ENCODE results near the gene NKX2-4.

The NKX2-4 gene

DNA sequence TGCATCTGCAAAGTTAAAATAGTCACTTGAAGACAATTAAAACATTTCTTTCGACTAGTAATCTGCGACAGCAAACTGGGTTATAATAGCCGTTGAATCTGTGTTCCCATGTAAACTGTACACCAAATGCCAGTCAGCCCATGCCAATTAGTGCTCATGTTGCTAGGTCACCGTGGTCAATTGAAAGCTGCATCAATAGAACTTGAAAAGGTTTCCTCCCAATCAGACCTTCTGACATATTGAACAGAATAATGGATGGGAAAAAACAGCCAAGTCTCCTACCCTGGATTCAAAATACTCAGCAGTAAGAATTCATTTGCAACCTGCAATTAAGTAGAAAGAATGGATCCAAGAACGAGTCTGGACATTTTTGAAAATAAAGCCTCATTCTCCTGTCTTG is 11.2 kb downstream of the NKX2-4 start:
- TF ChIP-seq, protein P1, sequence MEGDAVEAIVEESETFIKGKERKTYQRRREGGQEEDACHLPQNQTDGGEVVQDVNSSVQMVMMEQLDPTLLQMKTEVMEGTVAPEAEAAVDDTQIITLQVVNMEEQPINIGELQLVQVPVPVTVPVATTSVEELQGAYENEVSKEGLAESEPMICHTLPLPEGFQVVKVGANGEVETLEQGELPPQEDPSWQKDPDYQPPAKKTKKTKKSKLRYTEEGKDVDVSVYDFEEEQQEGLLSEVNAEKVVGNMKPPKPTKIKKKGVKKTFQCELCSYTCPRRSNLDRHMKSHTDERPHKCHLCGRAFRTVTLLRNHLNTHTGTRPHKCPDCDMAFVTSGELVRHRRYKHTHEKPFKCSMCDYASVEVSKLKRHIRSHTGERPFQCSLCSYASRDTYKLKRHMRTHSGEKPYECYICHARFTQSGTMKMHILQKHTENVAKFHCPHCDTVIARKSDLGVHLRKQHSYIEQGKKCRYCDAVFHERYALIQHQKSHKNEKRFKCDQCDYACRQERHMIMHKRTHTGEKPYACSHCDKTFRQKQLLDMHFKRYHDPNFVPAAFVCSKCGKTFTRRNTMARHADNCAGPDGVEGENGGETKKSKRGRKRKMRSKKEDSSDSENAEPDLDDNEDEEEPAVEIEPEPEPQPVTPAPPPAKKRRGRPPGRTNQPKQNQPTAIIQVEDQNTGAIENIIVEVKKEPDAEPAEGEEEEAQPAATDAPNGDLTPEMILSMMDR (IDR thresholded peaks at IDR 0.05), result no peak
- Histone ChIP-seq H3K4me3 (ENCODE audit: low read depth in 1 of 2, low read length in 1 of 2) (no peak overlapping the region), H3K4me1 (ENCODE audit: control insufficient read depth in 1 of 2, insufficient read depth in 1 of 2, low read depth in 1 of 2, low read length in 1 of 2) (no peaks in the 10 kb centered on the region), H3K27ac (no peak overlapping the region), H3K36me3 (peaks cover 93% of the 10 kb centered on the region), H3K27me3 (peaks cover 12% of the 10 kb centered on the region), H3K9me3 (no peaks in the 10 kb centered on the region)

DNA sequence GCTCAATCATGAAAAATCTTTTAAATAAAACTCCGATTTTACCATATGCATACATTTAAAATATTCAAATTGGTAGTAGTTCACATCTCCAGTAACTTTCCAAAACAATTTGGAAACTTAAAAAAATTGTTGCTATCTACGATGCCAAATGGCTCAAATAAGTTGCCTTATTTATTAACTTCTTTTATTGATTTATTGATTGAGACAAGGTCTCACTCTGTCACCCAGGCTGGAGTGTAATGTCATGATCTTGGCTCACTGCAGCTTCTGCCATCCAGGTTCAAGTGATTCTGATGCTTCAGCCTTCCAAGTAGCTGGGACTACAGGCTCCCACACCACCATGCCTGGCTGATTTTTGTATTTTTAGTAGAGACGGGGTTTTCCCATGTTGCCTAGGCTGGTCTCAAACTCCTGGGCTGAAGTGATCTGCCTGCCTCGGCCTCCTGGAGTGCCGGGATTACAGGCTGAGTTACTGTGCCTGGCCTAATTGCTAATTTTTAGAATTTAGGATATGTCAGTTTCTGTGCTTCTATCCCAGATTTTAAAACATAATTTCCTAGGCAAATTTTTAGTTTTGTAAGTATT is 12.9 kb downstream of the NKX2-4 start:
- TF ChIP-seq, protein P1 (IDR thresholded peaks at IDR 0.05), result no peak
- Histone ChIP-seq H3K4me1 (ENCODE audit: control insufficient read depth in 1 of 2, insufficient read depth in 1 of 2, low read depth in 1 of 2, low read length in 1 of 2) (no peaks in the 10 kb centered on the region), H3K4me3 (ENCODE audit: low read depth in 1 of 2, low read length in 1 of 2) (no peak overlapping the region), H3K9me3 (no peaks in the 10 kb centered on the region), H3K27ac (no peak overlapping the region), H3K36me3 (peaks cover 88% of the 10 kb centered on the region), H3K27me3 (no peaks in the 10 kb centered on the region)

DNA sequence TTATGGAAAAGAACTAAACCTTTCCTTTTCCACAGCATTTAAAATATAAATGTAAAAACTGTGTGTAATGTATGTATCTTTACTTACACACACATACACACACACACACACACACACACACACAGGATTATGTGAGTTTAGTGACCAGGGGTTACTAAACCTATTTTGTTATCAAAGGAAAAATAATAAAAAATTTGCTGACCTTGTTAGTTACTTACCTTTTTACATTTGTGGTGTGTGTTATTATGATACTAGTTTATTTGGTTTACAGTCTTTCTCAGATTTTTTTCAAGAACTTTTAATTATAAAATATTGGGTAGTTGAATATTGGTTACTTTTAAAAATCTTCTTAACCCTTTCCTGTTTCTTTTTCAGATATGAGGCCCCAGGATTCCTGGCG is 15.7 kb downstream of the NKX2-4 start:
- H3K27me3 ChIP-seq, result no peaks in the 10 kb centered on the region
- no peak overlapping the region for H3K27ac ChIP-seq
- TF ChIP-seq, protein P1 (IDR thresholded peaks at IDR 0.05), result no peak
- peaks cover 74% of the 10 kb centered on the region for H3K36me3 ChIP-seq
- no peaks in the 10 kb centered on the region for H3K4me1 ChIP-seq (ENCODE audit: control insufficient read depth in 1 of 2, insufficient read depth in 1 of 2, low read depth in 1 of 2, low read length in 1 of 2)
- no peaks in the 10 kb centered on the region for H3K9me3 ChIP-seq
- H3K4me3 ChIP-seq (ENCODE audit: low read depth in 1 of 2, low read length in 1 of 2), result no peak overlapping the region

DNA sequence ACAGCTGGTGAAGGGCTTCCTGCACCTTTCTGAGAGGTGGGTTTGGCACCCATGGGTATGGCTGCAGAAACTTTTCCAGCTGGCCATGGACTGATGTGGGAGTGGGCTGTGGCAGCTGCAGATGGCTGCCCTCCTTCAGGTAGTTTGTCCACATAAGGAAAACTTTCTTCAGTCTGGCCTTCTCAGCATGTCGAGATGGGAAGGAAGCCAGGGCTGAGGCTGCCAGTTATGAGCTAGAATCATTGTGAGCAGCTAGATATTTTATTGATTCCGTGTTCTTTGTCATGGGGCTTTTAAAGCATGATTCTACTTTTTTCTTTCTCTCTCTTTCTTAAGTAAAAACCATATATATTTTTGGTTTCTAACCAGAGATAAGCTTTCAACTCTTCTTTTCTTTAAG is 16.6 kb downstream of the NKX2-4 start:
- Histone ChIP-seq H3K4me1 (ENCODE audit: control insufficient read depth in 1 of 2, insufficient read depth in 1 of 2, low read depth in 1 of 2, low read length in 1 of 2) (no peaks in the 10 kb centered on the region), H3K27ac (no peak overlapping the region), H3K36me3 (peaks cover 68% of the 10 kb centered on the region), H3K9me3 (no peaks in the 10 kb centered on the region), H3K27me3 (no peaks in the 10 kb centered on the region), H3K4me3 (ENCODE audit: low read depth in 1 of 2, low read length in 1 of 2) (no peak overlapping the region)
- TF ChIP-seq, protein P1 (IDR thresholded peaks at IDR 0.05), result no peak

DNA sequence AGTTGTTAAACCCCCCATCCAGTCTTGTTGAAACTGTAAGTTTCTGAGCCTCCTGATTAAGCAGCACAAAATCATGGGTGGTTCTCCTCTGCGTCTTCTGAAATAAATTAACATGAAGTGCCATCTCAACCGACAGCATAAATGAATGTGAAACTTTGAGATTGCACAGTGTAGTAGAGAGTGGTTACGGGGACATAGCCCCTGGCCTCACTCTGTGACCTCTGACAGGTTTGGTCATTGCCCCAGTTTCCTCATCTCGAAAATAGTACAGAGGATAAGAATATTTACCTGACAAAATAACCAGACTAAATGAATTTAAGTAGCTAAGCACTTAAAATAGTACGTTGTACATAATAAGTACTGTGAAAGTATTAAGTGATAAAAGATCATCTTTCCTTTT is 19.1 kb downstream of the NKX2-4 start:
- H3K27ac ChIP-seq, result no peak overlapping the region
- H3K4me1 ChIP-seq (ENCODE audit: control insufficient read depth in 1 of 2, insufficient read depth in 1 of 2, low read depth in 1 of 2, low read length in 1 of 2), result no peaks in the 10 kb centered on the region
- peaks cover 47% of the 10 kb centered on the region for H3K36me3 ChIP-seq
- no peak overlapping the region for H3K4me3 ChIP-seq (ENCODE audit: low read depth in 1 of 2, low read length in 1 of 2)
- TF ChIP-seq, protein P1 (IDR thresholded peaks at IDR 0.05), result no peak
- H3K27me3 ChIP-seq, result no peaks in the 10 kb centered on the region
- no peaks in the 10 kb centered on the region for H3K9me3 ChIP-seq

DNA sequence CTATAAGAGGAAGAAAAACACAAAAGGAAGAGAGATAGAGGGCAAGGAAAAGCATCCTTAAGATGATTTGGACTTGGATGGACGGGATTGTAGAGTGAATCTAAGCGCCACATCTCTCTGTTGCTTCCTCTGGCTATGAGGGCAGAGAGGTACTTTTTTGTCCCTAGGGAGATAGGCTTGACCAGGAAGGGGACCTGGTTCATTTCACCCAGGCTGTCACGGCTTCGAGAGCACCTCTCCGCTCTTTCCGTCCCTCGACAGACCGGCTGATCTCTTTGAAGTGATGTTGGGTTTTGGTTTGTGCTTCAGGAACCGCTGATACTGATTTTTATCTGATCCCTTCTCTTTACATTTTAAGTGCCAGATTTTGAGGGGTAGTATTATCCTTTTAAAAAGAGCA is 19.6 kb downstream of the NKX2-4 start:
- no peak overlapping the region for H3K27ac ChIP-seq
- no peaks in the 10 kb centered on the region for H3K27me3 ChIP-seq
- H3K36me3 ChIP-seq, result peaks cover 45% of the 10 kb centered on the region
- TF ChIP-seq, protein P1 (IDR thresholded peaks at IDR 0.05), result no peak
- H3K4me1 ChIP-seq (ENCODE audit: control insufficient read depth in 1 of 2, insufficient read depth in 1 of 2, low read depth in 1 of 2, low read length in 1 of 2), result no peaks in the 10 kb centered on the region
- H3K9me3 ChIP-seq, result no peaks in the 10 kb centered on the region
- H3K4me3 ChIP-seq (ENCODE audit: low read depth in 1 of 2, low read length in 1 of 2), result no peak overlapping the region
